ENCODE results near the gene WDR74. TPM values are rescaled to one million over a fixed set of nuclear protein-coding genes. Genes with fewer than 3 reads are reported as not detected.

Gene WDR74
- total RNA-seq, 1 experiment from 2014 or later = 115 TPM

GRCh38 chr11:62881579-62882430 is 42.4 kb upstream of the WDR74 start:
- CTCF ChIA-PET = interaction anchor here (0.6 to 5.1 kb wide), 11 partner anchors 19 to 1302 kb away, joined by 3 to 31 read pairs (median 4); partner anchors contain the start of genes GNG3 and WDR74
- H3K27ac Mint-ChIP-seq (ENCODE audit: low read depth, unreplicated experiment) = peak overlapping the region; percentile 99
- DNase-seq (ENCODE audit: unreplicated experiment) = peak; percentile 98
- no peak for TF ChIP-seq CTCF (IDR thresholded peaks at IDR 0.05; ENCODE audit: unreplicated experiment)
- H3K36me3 Mint-ChIP-seq (ENCODE audit: insufficient read depth, unreplicated experiment) = peaks cover 76% of the 10 kb centered on the region
- H3K27me3 Mint-ChIP-seq (ENCODE audit: insufficient read depth, unreplicated experiment) = no peaks in the 10 kb centered on the region
- TSS peak; percentile 51 for BruUV-seq (replicated peaks)
- peak overlapping the region; percentile 100 for H3K4me3 Mint-ChIP-seq (ENCODE audit: unreplicated experiment)
- no peaks in the 10 kb centered on the region for H3K9me3 Mint-ChIP-seq (ENCODE audit: unreplicated experiment)
- intact Hi-C loops (cut with micrococcal nuclease) = loop anchor here (2.0 to 5.0 kb wide), 3 partner anchors 25 to 95 kb away; partner anchors contain the start of gene TMEM179B
- POLR2A ChIA-PET = interaction anchor here (0.6 to 6.1 kb wide), 41 partner anchors 8 to 1452 kb away, joined by 3 to 152 read pairs (median 5); partner anchors contain the start of genes AHNAK, C11orf98, CHRM1 and CPSF7
- H3K4me1 Mint-ChIP-seq (ENCODE audit: insufficient read depth, unreplicated experiment) = peaks cover 47% of the 10 kb centered on the region

GRCh38 chr11:62880803-62881578 is 41.6 kb upstream of the WDR74 start, which contains the start of gene SLC3A2:
Gene SLC3A2, plus strand, starts transcription at chr11:62880896. Its CDS starts 128 bp downstream, at chr11:62881024.
- H3K4me3 Mint-ChIP-seq (ENCODE audit: unreplicated experiment) = peak within 1 kb of the TSS; percentile 100
- POLR2A ChIA-PET = interaction anchor here (0.6 to 6.1 kb wide), 42 partner anchors 9 to 1457 kb away, joined by 3 to 152 read pairs (median 5); partner anchors contain the start of genes AHNAK, C11orf98, CHRM1 and CPSF7
- H3K36me3 Mint-ChIP-seq (ENCODE audit: insufficient read depth, unreplicated experiment) = peaks cover 74% of the 10 kb centered on the region
- DNase-seq (ENCODE audit: unreplicated experiment) = peak; percentile 91
- no peaks in the 10 kb centered on the region for H3K9me3 Mint-ChIP-seq (ENCODE audit: unreplicated experiment)
- CTCF ChIA-PET = interaction anchor here (0.6 to 5.1 kb wide), 8 partner anchors 19 to 1891 kb away, joined by 3 to 31 read pairs (median 4); partner anchors contain the start of gene WDR74
- peak within 1 kb of the TSS; percentile 99 for H3K27ac Mint-ChIP-seq (ENCODE audit: low read depth, unreplicated experiment)
- peaks cover 47% of the 10 kb centered on the region for H3K4me1 Mint-ChIP-seq (ENCODE audit: insufficient read depth, unreplicated experiment)
- H3K27me3 Mint-ChIP-seq (ENCODE audit: insufficient read depth, unreplicated experiment) = no peaks in the 10 kb centered on the region
- TF ChIP-seq CTCF (IDR thresholded peaks at IDR 0.05; ENCODE audit: unreplicated experiment) = peak; percentile 70
- TSS peak; percentile 76 for BruUV-seq (replicated peaks)
- intact Hi-C loops (cut with micrococcal nuclease) = loop anchor here (2.0 to 5.0 kb wide), 3 partner anchors 24 to 94 kb away; partner anchors contain the start of gene TMEM179B

- no peak for TF ChIP-seq CTCF (IDR thresholded peaks at IDR 0.05; ENCODE audit: unreplicated experiment)
- ChIA-PET POLR2A (interaction anchor here (0.6 to 6.1 kb wide), 30 partner anchors 10 to 1456 kb away, joined by 3 to 152 read pairs (median 6); partner anchors contain the start of genes AHNAK, C11orf98, CPSF7 and CSKMT), CTCF (interaction anchor here (0.7 to 5.1 kb wide), 4 partner anchors 18 to 1891 kb away, joined by 4 to 31 read pairs (median 12); partner anchors contain the start of gene WDR74)
- H3K9me3 Mint-ChIP-seq (ENCODE audit: unreplicated experiment) = no peaks in the 10 kb centered on the region
- H3K27me3 Mint-ChIP-seq (ENCODE audit: insufficient read depth, unreplicated experiment) = no peaks in the 10 kb centered on the region
- H3K4me1 Mint-ChIP-seq (ENCODE audit: insufficient read depth, unreplicated experiment) = peaks cover 44% of the 10 kb centered on the region
- peak; percentile 73 for DNase-seq (ENCODE audit: unreplicated experiment)
- peak overlapping the region; percentile 100 for H3K4me3 Mint-ChIP-seq (ENCODE audit: unreplicated experiment)
- intact Hi-C loops (cut with micrococcal nuclease) = loop anchor here (2.0 to 5.0 kb wide), 3 partner anchors 24 to 93 kb away; partner anchors contain the start of gene TMEM179B
- BruUV-seq (replicated peaks) = no TSS peak
- peaks cover 74% of the 10 kb centered on the region for H3K36me3 Mint-ChIP-seq (ENCODE audit: insufficient read depth, unreplicated experiment)
- H3K27ac Mint-ChIP-seq (ENCODE audit: low read depth, unreplicated experiment) = peak overlapping the region; percentile 99
These were observed 40.9 kb upstream of the WDR74 start for GRCh38 chr11:62880231-62880802.

Data from MCF 10A (cell line).